Endothelial cell (in vitro differentiated cells): ENCODE results near the gene LTC4S. TPM values are rescaled to one million over a fixed set of nuclear protein-coding genes. Genes with fewer than 3 reads are reported as not detected.

Experiments
- DNase-seq: peaks from one replicate; pipeline ENCODE4 v3.0.0; 2021; ENCODE audit warnings: low spot score
- H3K27ac Mint-ChIP-seq: one replicate; pipeline ENCODE4 v1.8.0; 2021; ENCODE audit warnings: mixed read lengths, inconsistent platforms; ENCODE audit not compliant: unreplicated experiment
- H3K27me3 Mint-ChIP-seq: one replicate; pipeline ENCODE4 v1.8.0; 2021; ENCODE audit warnings: mild to moderate bottlenecking, moderate library complexity, mixed read lengths, inconsistent platforms; ENCODE audit not compliant: unreplicated experiment
- H3K36me3 Mint-ChIP-seq: one replicate; pipeline ENCODE4 v1.8.0; 2021; ENCODE audit warnings: mild to moderate bottlenecking, low read depth, mixed read lengths, inconsistent platforms; ENCODE audit not compliant: unreplicated experiment
- H3K4me1 Mint-ChIP-seq: one replicate; pipeline ENCODE4 v1.8.0; 2021; ENCODE audit warnings: mild to moderate bottlenecking, mixed read lengths, inconsistent platforms; ENCODE audit not compliant: unreplicated experiment
- H3K4me3 Mint-ChIP-seq: one replicate; pipeline ENCODE4 v1.8.0; 2021; ENCODE audit warnings: mild to moderate bottlenecking, mixed read lengths, inconsistent platforms; ENCODE audit not compliant: unreplicated experiment
- H3K9me3 Mint-ChIP-seq: one replicate; pipeline ENCODE4 v1.8.0; 2021; ENCODE audit warnings: mixed read lengths, inconsistent platforms; ENCODE audit not compliant: unreplicated experiment
- total RNA-seq: library from RNA; stranded (reverse); fragmentation: NEBNext Ultra II Directional; extraction: Animal tissue kit (Norgen Biotek cat#: 25700); gene quantifications from one replicate; pipeline ENCODE4 v1.2.1, GENCODE V29; 2021; ENCODE audit not compliant: unreplicated experiment
- TF ChIP-seq, protein P1 (sequence below): fragments of 200-600 bp; sonication (generic); IDR thresholded peaks from one replicate; pipeline ENCODE4 v1.5.0; 2021; ENCODE audit warnings: antibody characterized with exemption; ENCODE audit not compliant: unreplicated experiment

Gene LTC4S
- total RNA-seq, 1 donor from 2014 or later: 1.0 TPM

DNA sequence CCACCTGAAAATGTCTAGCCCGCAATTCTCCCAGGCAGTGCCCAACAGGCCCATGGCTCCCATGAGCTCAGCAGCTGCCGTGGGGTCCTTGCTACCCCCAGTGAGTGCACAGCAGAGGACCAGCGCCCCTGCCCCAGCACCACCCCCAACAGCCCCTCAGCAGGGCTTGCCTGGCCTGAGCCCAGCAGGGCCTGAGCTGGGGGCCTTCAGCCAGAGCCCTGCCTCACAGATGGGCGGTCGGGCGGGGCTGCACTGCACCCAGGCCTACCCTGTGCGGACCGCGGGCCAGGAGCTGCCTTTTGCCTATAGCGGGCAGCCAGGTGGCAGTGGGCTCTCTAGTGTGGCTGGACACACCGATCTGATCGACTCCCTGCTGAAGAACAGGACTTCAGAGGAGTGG, 19.3 kb upstream of the LTC4S start:
- Mint-ChIP-seq H3K27me3 (peaks cover 3% of the 10 kb centered on the region), H3K4me3 (no peak overlapping the region), H3K4me1 (peaks cover 6% of the 10 kb centered on the region), H3K9me3 (no peaks in the 10 kb centered on the region), H3K36me3 (peaks cover 49% of the 10 kb centered on the region), H3K27ac (no peak overlapping the region)
- DNase-seq: no peak
- TF ChIP-seq, protein P1, sequence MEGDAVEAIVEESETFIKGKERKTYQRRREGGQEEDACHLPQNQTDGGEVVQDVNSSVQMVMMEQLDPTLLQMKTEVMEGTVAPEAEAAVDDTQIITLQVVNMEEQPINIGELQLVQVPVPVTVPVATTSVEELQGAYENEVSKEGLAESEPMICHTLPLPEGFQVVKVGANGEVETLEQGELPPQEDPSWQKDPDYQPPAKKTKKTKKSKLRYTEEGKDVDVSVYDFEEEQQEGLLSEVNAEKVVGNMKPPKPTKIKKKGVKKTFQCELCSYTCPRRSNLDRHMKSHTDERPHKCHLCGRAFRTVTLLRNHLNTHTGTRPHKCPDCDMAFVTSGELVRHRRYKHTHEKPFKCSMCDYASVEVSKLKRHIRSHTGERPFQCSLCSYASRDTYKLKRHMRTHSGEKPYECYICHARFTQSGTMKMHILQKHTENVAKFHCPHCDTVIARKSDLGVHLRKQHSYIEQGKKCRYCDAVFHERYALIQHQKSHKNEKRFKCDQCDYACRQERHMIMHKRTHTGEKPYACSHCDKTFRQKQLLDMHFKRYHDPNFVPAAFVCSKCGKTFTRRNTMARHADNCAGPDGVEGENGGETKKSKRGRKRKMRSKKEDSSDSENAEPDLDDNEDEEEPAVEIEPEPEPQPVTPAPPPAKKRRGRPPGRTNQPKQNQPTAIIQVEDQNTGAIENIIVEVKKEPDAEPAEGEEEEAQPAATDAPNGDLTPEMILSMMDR: no peak

DNA sequence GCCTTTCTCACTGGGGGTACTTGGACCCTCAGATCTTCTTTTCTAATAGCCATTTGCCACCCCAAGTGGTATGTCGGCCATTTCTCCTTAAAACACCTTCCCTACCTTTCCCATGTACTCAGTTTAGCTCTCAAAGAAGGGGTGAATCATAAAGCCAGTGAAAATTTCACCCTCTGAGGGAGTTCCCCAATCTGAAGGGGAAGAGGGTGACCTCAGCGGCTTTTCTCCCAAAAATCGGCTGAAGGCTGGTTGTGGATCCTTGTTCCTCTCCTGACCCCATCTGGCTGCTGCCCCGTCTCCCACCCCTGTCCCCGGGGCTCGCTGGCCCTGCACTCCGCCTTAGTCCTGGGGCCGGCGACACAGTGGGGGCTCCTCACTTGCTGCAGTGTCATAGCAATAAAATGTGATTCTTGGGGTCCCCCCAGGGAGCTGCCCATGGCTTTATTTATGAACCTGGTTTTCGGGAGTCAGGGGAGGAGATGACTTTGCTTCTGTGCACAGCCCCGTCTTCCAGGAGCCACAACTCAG, 17.3 kb upstream of the LTC4S start:
- Mint-ChIP-seq H3K4me3 (no peak overlapping the region), H3K9me3 (no peaks in the 10 kb centered on the region), H3K4me1 (peaks cover 6% of the 10 kb centered on the region), H3K36me3 (peaks cover 48% of the 10 kb centered on the region), H3K27me3 (peaks cover 3% of the 10 kb centered on the region), H3K27ac (no peak overlapping the region)
- TF ChIP-seq, protein P1: no peak
- DNase-seq: no peak

DNA sequence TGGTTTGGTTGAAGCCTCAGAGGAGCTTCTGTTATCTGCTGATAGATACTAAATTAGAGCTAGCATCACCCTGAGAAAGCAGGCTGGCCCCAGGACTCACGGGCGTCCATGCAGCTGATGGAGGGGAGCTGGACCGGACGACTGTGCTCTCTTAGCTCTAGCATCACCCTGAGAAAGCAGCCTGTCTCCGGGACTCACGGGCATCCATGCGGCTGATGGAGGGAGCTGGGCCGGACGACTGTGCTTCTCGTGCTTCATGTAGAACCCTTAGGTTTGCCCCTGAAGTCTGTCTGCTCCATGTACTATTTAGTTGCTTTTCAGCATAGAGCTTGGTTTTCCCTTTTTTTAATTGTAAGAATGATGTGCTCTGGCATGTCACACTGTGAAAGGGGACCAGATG, 16.3 kb upstream of the LTC4S start:
- TF ChIP-seq, protein P1: no peak
- no peak for DNase-seq
- Mint-ChIP-seq H3K4me3 (no peak overlapping the region), H3K36me3 (peaks cover 47% of the 10 kb centered on the region), H3K27me3 (peaks cover 5% of the 10 kb centered on the region), H3K9me3 (no peaks in the 10 kb centered on the region), H3K27ac (peak overlapping the region; percentile 63), H3K4me1 (peaks cover 6% of the 10 kb centered on the region)

DNA sequence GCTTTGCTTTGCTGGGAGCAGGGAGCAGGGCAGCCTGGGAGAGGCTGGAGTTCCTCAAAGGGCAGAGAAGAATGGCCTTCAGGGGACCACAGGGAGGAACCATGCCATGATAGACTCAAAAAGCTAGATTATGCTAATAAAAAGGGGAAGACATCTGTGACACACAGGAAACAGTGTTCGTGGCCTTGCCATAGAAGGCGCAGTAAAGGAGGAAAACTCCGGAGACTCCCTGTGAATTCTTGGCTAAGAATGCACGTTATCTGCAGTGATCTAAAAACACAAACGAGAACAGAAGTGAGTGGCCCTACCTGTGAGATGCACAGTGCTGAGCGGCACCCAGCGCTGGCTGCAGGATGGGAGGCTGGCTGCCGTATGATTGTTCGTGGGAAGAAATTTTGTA, 15.9 kb upstream of the LTC4S start:
- no peak overlapping the region for H3K4me3 Mint-ChIP-seq
- no peak for DNase-seq
- TF ChIP-seq, protein P1: no peak
- peaks cover 5% of the 10 kb centered on the region for H3K27me3 Mint-ChIP-seq
- no peaks in the 10 kb centered on the region for H3K9me3 Mint-ChIP-seq
- peak overlapping the region; percentile 63 for H3K27ac Mint-ChIP-seq
- peaks cover 6% of the 10 kb centered on the region for H3K4me1 Mint-ChIP-seq
- peaks cover 42% of the 10 kb centered on the region for H3K36me3 Mint-ChIP-seq

DNA sequence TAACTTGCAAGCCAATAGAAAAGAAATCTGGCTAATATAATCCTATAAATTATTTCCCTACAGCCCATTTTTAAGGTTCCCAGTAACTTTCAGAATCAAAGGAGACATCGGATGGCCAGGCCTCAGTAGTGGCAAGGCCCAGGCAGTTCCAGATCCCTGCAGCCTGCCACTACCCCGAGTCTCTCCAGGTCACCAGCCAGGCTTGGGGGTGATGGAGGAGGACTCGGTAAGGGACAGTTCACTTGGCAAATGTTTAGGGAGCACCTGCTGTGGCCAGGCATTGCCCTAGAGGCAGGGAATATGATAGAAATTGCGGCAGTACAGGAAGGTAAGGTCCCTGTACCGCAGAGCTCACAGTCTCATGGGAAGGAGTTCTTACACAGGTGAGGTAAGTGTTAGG, 15.2 kb upstream of the LTC4S start:
- DNase-seq: no peak
- H3K36me3 Mint-ChIP-seq: peaks cover 35% of the 10 kb centered on the region
- no peaks in the 10 kb centered on the region for H3K9me3 Mint-ChIP-seq
- H3K27ac Mint-ChIP-seq: peak overlapping the region; percentile 26
- TF ChIP-seq, protein P1: no peak
- H3K4me1 Mint-ChIP-seq: peaks cover 6% of the 10 kb centered on the region
- peaks cover 5% of the 10 kb centered on the region for H3K27me3 Mint-ChIP-seq
- no peak overlapping the region for H3K4me3 Mint-ChIP-seq
